HG03139 (cell line): ENCODE measurements around the gene CST11.

ENCODE experiments used
- ATAC-seq: cut with Tn5 transposase; IDR thresholded peaks from one replicate; pipeline ENCODE4 v1.9.1; 2021; ENCODE audit not compliant: unreplicated experiment

CST11 gene

DNA sequence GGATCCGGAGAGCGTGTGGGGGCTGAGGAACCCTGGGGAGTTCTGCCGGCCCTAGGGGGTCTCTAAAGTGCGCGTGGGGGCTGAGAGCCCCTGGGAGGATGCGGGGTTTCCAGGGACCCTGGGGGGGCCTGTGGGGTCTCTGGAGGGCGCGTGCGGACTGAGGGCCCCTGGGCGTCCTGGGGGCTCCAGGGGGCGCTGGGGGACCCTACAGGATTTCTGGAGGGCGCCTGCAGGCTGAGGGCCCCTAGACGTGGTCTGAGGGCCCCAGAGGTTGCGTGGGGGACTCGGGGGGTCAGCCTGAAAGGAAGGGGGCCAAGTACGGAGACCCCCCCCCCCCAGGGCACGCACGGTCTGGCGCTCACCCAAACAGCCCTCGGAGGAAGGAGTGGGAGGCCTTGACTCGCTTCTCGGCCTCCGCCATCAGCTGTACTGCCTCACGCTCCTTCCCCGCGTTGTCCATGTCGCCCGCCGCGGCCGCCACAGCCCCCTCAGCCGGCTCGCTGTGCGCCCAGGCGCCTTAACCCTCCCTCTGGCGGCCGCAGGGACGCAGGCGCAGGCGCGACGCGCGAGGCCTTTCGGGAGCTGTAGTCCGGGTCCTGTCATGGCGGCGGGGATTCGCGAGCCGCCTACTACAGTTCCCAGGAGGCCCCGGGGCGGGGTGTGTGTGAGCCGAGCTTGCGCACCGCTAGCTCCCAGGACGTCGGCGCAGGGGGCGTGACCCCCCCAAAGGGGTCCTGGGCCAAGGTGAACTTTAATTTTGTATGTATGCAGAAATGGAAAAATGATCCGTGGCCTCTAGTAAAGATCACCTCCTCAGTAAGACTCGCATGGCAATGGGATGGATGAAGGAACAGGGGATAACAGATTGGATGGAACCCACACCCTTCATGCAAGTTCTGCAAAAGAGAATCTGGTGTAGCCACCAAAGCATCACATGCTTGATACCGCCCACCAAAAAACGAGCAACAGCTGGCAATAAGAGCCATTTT, 31.4 kb downstream of the CST11 start, which contains the start of gene NAPB:
NAPB (minus strand) TSS at position 546 of the 989 bp plus-strand sequence; CDS start at position 460, 86 bp downstream.
- ATAC-seq = peak; percentile 97

DNA sequence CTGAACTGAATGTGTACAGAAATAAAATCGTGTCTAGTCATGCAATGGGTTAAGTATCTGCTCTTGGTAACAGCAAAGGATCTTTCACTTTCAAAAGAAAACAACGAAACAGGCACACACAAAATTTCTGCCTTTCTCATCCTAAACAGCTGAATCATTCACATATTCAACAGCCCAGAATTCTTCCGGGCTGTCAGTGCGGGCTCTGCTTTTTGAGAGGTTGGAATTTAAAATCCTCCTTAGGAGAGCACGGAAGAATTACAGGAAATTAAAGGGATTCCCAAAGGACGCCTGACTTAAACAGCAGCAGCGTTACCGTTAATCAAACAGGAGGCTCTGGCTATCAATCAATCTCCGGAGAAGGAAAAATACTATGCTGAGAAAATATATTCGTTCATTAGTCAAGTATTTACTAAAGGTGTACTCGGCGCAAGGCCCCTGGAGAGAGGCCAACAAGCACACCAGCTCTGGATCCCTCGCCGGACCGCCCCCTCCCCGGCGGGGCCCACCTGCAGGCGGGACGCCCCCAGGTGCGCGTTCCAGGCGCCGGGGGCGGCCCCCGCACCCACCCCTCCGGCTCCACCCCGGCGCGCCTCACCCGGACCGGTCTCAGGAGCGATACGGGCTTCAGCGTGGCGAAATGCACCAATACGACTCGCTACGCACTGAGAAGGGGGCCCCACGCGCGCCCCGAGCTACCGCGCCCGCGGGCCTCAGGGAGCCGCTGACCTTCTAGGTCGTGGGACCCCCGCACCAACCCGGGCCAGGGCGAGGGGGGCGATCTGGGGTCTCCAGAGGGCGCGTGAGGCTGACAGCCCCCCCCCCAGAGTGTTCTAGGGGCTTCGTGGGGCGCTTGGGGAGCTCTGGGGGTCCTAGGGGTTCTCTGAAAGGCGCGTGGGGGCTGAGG, 32.4 kb downstream of the CST11 start:
- no peak for ATAC-seq

GRCh38 chr20:23419657-23419994, 33.0 kb downstream of the CST11 start:
- no peak for ATAC-seq

DNA sequence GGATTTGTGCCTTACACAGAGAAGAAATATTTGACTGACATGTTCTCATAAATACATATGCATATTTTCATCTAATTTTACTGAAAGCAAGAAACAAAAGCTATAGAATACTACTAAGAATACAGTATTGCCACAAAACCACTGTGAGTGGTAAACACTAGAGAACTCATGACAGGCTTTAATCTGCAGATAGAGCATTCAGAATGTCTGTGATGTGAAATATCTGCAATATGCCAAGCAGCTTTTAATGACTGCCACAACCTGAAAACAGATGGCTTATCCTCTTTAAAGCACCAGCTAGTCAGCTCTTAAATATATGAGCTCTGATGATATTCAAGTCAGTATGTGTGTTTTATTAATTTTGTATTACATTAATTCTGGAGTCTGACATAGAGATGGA, 34.8 kb downstream of the CST11 start:
- no peak for ATAC-seq

DNA sequence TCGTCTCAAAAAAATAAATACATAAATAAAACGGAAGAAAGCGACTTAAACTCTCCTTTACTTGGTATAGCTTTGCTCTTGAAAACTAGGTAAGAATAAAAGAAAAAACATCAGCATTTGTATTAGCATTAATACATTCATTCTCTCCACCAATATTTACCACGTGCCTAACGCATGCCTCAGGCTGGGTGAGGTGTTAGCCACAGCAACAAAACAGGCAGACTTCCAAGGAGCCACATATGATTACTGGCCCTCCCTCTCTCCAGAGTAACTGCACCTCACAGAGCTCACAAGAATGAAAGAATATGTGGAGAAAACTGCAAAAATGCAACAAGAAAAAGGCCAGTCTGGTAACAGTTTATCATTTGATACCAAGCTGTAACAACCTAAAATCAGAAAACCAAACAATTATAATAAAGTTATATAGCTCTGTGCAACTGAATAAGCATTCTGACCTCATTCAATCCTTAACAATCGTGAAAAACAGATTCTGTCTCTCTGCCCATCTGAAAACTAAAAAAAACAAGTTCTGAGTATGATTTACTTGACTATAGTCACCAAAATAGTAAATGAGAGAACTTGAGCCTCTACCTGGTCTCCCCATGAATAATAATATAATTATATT, 36.6 kb downstream of the CST11 start:
- no peak for ATAC-seq

- no peak for ATAC-seq
Measured at GRCh38 chr20:23415555-23415954, 37.1 kb downstream of the CST11 start.

DNA sequence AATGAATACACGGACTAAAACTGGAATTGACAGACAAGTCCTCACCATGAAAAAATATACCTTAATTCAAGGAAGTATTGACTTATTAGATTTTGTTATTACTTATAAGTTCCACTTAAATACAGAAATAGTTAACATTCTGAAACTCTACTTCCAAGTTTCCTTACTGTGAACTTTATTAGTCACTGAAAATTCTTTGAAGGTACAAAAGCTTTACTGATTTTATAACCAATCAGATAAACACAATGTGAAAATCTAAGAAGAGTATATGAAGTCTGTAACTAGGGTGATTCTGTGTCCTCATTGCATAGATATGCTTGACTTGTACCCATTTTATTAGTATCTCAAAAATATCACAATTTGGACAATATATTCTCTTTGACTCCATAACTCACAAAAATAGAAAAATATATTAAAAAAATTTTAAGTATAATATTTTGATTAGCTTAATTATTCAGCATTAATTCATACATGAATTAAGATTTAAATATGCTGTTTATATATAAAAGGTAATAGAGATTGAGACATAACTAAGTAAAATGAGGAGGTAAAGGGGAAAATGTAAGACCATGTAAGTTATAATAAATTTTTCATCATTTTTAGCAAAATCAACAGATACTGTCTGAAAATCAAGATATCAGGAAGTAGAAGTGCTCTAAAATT, 38.0 kb downstream of the CST11 start:
- no peak for ATAC-seq

DNA sequence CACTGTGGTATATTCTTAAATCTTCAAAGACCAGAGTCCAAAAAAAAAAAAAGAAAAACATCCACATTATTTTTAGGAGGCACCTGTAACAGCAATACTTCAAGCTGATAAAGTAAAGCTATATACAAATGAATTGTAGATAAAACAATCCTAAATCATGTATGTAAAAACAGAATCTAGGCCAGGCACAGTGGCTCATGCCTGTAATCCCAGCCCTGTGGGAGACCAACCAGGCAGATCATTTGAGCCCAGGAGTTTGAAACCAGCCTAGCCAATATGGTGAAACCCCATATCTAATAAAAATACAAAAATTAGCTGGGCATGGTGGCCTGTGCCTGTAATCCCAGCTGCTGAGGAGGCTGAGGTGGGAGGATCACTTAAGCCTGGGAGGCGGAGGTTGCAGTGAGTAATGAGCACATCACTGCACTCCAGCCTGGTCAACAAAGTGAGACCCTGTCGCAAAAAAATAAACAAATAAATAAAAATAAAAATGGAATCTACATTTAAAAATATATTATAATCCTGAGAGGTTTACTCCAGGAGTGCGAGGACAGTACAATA, 38.7 kb downstream of the CST11 start:
- no peak for ATAC-seq

DNA sequence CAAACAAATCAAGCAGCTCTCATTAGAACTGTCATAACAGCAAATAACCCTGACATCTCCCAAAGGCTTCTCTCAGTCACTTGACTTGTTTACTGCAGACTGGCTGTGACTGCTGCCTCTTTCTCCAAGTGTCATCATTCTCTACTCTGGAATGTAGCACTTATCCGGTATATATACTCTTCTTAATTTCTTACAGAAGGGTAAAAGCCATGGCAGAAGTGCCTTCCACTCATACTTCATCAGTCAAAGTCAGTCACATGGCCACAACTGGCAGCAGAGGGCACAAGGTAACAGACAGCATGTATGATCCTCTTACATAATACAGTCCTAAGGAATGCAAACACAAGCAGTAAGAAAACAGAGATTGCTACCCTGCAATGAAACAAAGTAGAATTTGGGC, 40.6 kb downstream of the CST11 start:
- no peak for ATAC-seq

- no peak for ATAC-seq
Measured at GRCh38 chr20:23410916-23411695, 41.6 kb downstream of the CST11 start.

DNA sequence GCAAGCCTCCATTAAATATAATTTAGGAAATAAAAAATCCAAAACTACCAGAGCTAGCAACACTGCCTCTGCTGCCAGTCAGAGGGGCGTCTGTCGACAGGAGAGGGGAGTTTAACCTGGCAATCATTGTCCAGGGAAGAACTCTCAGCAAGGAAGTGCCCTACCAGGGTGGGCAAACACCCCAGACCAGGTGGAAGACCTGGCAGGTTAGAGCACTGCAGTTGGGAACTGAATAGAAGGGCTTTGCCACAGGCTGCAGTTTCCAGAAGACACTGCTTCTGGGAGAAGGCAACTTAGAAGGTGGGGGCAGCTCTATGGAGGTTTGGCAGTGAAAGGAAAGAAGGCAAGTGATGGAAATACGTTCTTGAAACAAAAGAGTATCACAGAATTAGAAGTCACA, 42.9 kb downstream of the CST11 start:
- ATAC-seq = no peak

DNA sequence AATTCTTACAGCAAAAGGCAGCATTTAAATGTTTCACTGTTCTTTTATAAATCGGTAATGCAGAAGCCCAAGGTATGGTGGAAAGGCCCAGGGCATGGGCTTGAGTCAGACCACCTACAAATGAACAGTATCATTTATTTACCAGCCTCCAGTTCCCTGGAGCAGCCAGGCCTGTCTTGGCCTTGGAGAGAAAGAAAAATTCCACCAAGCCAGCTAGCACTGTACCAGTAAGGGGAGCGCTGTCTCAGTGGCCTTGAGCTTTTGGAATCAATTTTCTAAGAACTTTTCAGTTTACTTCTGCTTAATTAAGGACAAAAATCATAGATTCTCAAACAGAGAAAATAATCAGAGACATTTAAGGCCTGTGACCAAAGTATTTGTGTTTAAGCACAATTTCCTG, 43.7 kb downstream of the CST11 start:
- no peak for ATAC-seq

DNA sequence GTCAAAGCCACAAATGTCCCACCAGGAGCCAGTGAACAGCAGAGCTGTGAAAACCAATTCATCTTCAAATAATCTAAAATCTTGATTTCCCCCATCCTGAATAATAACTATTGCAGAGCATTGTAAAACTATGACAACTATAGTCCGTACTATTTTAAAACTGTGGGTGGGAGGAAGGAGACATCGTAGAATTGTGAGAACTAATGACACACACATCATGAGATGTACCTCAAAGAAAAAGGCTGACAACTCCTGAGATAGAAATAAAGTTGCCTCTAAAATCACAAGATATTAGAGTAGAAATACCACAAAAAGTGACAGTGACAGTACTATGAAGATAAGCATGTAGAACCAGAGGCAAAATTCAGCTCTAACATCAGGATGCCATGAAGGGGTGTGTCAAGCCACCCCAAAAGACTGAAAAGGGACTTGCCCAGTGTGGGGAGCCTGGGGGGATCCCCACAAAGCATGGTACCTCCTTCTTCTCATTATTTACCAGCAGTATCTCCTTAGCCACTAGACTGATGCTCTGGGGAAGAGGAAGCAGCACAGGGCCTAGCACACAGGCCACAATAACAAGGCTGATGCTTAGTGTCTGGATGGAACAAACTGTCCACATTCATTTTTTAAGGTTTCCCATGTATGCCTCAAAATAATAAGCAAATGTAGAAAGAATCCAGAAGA, 44.8 kb downstream of the CST11 start:
- ATAC-seq = peak; percentile 67

- ATAC-seq = no peak
Measured at GRCh38 chr20:23406880-23407279, 45.8 kb downstream of the CST11 start.

GRCh38 chr20:23404196-23404595, 48.5 kb downstream of the CST11 start:
- no peak for ATAC-seq

DNA sequence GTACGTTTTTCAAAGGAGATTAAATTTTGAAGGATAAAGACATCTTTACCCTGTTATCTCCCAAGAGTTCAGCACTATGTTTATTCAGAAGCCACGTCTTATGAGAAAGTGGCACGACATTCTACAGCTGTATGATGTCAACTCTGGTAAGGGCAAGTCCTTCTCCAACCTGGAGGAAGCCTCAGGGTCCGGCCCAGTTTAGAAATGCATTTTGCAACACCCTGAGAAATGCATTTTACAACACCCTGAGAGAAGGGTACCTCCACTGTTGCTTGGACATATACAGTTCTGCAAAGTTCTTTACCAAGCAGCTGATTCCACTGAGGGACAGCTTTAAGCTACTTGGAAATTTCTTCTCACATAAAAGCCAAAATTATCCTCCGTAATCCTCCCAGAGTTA, 48.9 kb downstream of the CST11 start:
- ATAC-seq = no peak

DNA sequence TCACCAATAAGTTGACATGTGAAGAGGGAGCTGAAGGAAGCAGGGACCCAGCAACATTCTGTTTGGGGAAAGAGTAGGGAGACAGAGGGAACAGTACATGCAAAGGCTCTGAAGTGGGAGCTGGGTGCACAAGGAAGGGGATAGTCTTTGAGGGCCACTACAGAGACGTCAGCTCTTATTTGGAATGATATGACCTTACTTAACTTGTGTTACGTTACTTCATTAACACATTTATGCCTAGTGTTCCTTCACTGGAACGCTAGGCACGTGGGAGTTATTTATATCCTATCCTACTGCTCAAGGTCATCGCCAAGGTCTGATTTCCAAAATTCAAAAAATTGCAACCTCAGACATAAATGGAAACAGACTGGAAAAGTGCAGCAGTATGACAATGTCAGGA, 51.6 kb downstream of the CST11 start:
- ATAC-seq = no peak
